Right atrium auricular region (tissue), 2 donors: ENCODE data around the gene FUZ. TPM values are rescaled to one million over a fixed set of nuclear protein-coding genes. Genes with fewer than 3 reads are reported as not detected.

Experiments used
- DNase-seq: peaks from one replicate; pipeline ENCODE4 v3.0.0-alpha.2; 2019; ENCODE audit warnings: low spot score
- H3K27ac ChIP-seq, 2 donors: fragments of 200-600 bp; sonication (generic); 1 replicate in 1 of 2; 2 replicates in 1 of 2; pipeline ENCODE4 v1.5.1; 2016 to 2019
- H3K27me3 ChIP-seq, 2 donors: fragments of 200-600 bp; sonication (generic); one replicate each; pipeline versions ENCODE4 v1.5.1 to v1.6.0; 2017 to 2019
- H3K36me3 ChIP-seq: fragments of 200-600 bp; sonication (generic); one replicate; pipeline ENCODE4 v1.5.1; 2016
- H3K4me1 ChIP-seq, 2 donors: fragments of 200-600 bp; sonication (generic); one replicate each; pipeline versions ENCODE4 v1.5.1 to v1.6.0; 2017 to 2019
- H3K4me3 ChIP-seq, 2 donors: fragments of 200-600 bp; sonication (generic); 1 replicate in 1 of 2; 2 replicates in 1 of 2; pipeline ENCODE4 v1.5.1; 2017 to 2019; ENCODE audit warnings: mild to moderate bottlenecking in 1 of 2, moderate library complexity in 1 of 2
- H3K9me3 ChIP-seq, 2 donors: fragments of 200-600 bp; sonication (generic); one replicate each; pipeline ENCODE4 v1.5.1; 2019
- CTCF ChIP-seq, 2 donors: fragments of 200-600 bp; sonication (generic); IDR thresholded peaks; one replicate each; pipeline ENCODE4 v1.5.1; 2019; ENCODE audit warnings: antibody characterized with exemption in 2 of 2
- total RNA-seq, 2 donors: library from RNA; depleted of rRNA; stranded (reverse); fragments of >200 nt; gene quantifications; one replicate each; pipeline ENCODE4 v1.1.0, GENCODE V29; 2016

Gene FUZ
- total RNA-seq, 2 donors from 2014 or later = 18.5 to 22.5 TPM

GRCh38 chr19:49856574-49857021 lies 43.5 kb upstream of the FUZ start:
- no peak for TF ChIP-seq CTCF (IDR thresholded peaks at IDR 0.05)
- H3K36me3 ChIP-seq = peaks cover 66% of the 10 kb centered on the region
- H3K4me3 ChIP-seq = no peak overlapping the region
- H3K27me3 ChIP-seq = no peaks in the 10 kb centered on the region
- peaks cover 0 to 40% of the 10 kb centered on the region in 2 donors for H3K4me1 ChIP-seq
- no peaks in the 10 kb centered on the region for H3K9me3 ChIP-seq
- no peak for DNase-seq
- no peak overlapping the region for H3K27ac ChIP-seq

GRCh38 chr19:49855676-49856573 lies 42.8 kb upstream of the FUZ start:
- no peak for TF ChIP-seq CTCF (IDR thresholded peaks at IDR 0.05)
- Histone ChIP-seq H3K27me3 (no peaks in the 10 kb centered on the region), H3K9me3 (no peaks in the 10 kb centered on the region), H3K27ac (no peak overlapping the region), H3K4me3 (no peak overlapping the region), H3K4me1 (peaks cover 0 to 35% of the 10 kb centered on the region in 2 donors), H3K36me3 (peaks cover 59% of the 10 kb centered on the region)
- DNase-seq = no peak

- DNase-seq = no peak
- Histone ChIP-seq H3K9me3 (no peaks in the 10 kb centered on the region), H3K4me3 (no peak overlapping the region), H3K36me3 (peaks cover 52% of the 10 kb centered on the region), H3K27ac (no peak overlapping the region), H3K27me3 (no peaks in the 10 kb centered on the region), H3K4me1 (peaks cover 0 to 30% of the 10 kb centered on the region in 2 donors)
- no peak for TF ChIP-seq CTCF (IDR thresholded peaks at IDR 0.05)
These were observed 42.2 kb upstream of the FUZ start for GRCh38 chr19:49855277-49855675.

GRCh38 chr19:49854378-49855263 lies 41.5 kb upstream of the FUZ start:
- peaks cover 47% of the 10 kb centered on the region for H3K36me3 ChIP-seq
- no peaks in the 10 kb centered on the region for H3K9me3 ChIP-seq
- H3K27me3 ChIP-seq = no peaks in the 10 kb centered on the region
- H3K27ac ChIP-seq = no peak overlapping the region
- no peak overlapping the region for H3K4me3 ChIP-seq
- H3K4me1 ChIP-seq = peaks cover 0 to 37% of the 10 kb centered on the region in 2 donors
- TF ChIP-seq CTCF (IDR thresholded peaks at IDR 0.05) = no peak
- no peak for DNase-seq

GRCh38 chr19:49853852-49854377 lies 40.8 kb upstream of the FUZ start:
- no peak overlapping the region for H3K27ac ChIP-seq
- peaks cover 41% of the 10 kb centered on the region for H3K36me3 ChIP-seq
- no peaks in the 10 kb centered on the region for H3K9me3 ChIP-seq
- peaks cover 0 to 37% of the 10 kb centered on the region in 2 donors for H3K4me1 ChIP-seq
- no peak for TF ChIP-seq CTCF (IDR thresholded peaks at IDR 0.05)
- H3K4me3 ChIP-seq = no peak overlapping the region
- DNase-seq = no peak
- H3K27me3 ChIP-seq = no peaks in the 10 kb centered on the region
